Endothelial cell of umbilical vein (primary cell): ENCODE results near the gene ZNF462. TPM values are rescaled to one million over a fixed set of nuclear protein-coding genes. Genes with fewer than 3 reads are reported as not detected.

ENCODE experiments used
- BruUV-seq: library from RNA; stranded (reverse); fragments of 400-500 nt; replicated peaks from 2 replicates; lab custom pipeline; 2021; lab: Mats Ljungman, UMichigan
- CTCF ChIA-PET: fragments of 300-600, 350-600 bp; sonication (Branson Sonifier 250); formaldehyde crosslinking; loops from one replicate; lab custom pipeline; 2021; ENCODE audit warnings: antibody characterized with exemption, inconsistent platforms; lab: Charles Lee
- POLR2A ChIA-PET: fragments of 300-600, 350-600 bp; sonication (Branson Sonifier 250); formaldehyde crosslinking; loops from one replicate; lab custom pipeline; 2021; ENCODE audit warnings: antibody characterized with exemption, inconsistent platforms; lab: Charles Lee
- DNase-seq: peaks from one replicate; pipeline ENCODE4 v3.0.0-alpha.2; 2011; ENCODE audit warnings: low read depth, low spot score
- FAIRE-seq: peaks from 2 replicates; lab custom pipeline; 2011; peaks lifted over from hg19 to GRCh38; lab: Jason Lieb, UNC
- H2AFZ ChIP-seq: 2 replicates; pipeline ENCODE4 v1.6.0; 2012; ENCODE audit warnings: low read depth, low read length, control low read depth, inconsistent platforms
- H3K27ac ChIP-seq: 2 replicates; pipeline ENCODE4 v1.5.1; 2011; ENCODE audit warnings: low read depth, mild to moderate bottlenecking, control low read depth, low read length, moderate library complexity; ENCODE audit not compliant: insufficient read depth
- H3K27me3 ChIP-seq, 2 experiments: 2 replicates each; pipeline versions ENCODE4 v1.6.0 to v1.6.1; 2011; ENCODE audit warnings: low read length in 2 of 2, mixed read lengths in 1 of 2; ENCODE audit not compliant: control insufficient read depth in 2 of 2, insufficient read depth in 2 of 2
- H3K36me3 ChIP-seq, 2 experiments: 2 replicates in 1 of 2; 3 replicates in 1 of 2; pipeline ENCODE4 v1.5.1; 2011; ENCODE audit warnings: low read length in 2 of 2, mild to moderate bottlenecking in 1 of 2, moderate library complexity in 1 of 2; ENCODE audit not compliant: control insufficient read depth in 2 of 2, insufficient read depth in 2 of 2; ENCODE audit errors: extremely low read depth in 1 of 2
- H3K4me1 ChIP-seq: 3 replicates; pipeline ENCODE4 v1.5.1; 2011; ENCODE audit warnings: mild to moderate bottlenecking, low read length; ENCODE audit not compliant: control insufficient read depth, insufficient read depth; ENCODE audit errors: extremely low read depth
- H3K4me2 ChIP-seq: 2 replicates; pipeline ENCODE4 v1.6.1; 2011; ENCODE audit warnings: low read length, control low read depth, mixed read lengths; ENCODE audit not compliant: insufficient read depth
- H3K4me3 ChIP-seq, 3 experiments: fragments of 200-600 bp in 1 of 3; sonication (generic), shearing (Covaris generic) in 1 of 3; replicated peaks in 1 of 3; 2 replicates each; pipeline ENCODE4 v1.5.1; 2011 to 2016; ENCODE audit warnings: control low read depth in 3 of 3, low read length in 3 of 3, mild to moderate bottlenecking in 2 of 3, inconsistent platforms in 1 of 3, low read depth in 1 of 3, moderate library complexity in 1 of 3; ENCODE audit not compliant: insufficient read depth in 1 of 3
- H3K79me2 ChIP-seq: 2 replicates; pipeline ENCODE4 v1.6.0; 2012; ENCODE audit warnings: low read length, inconsistent platforms; ENCODE audit not compliant: control insufficient read depth, insufficient read depth
- H3K9ac ChIP-seq: replicated peaks from 2 replicates; pipeline ENCODE3; 2011; ENCODE audit warnings: low read length, control low read depth; ENCODE audit not compliant: insufficient read depth; ENCODE audit errors: extremely low read depth
- H3K9me1 ChIP-seq: replicated peaks from 3 replicates; pipeline ENCODE4 v1.6.0; 2011; ENCODE audit warnings: mild to moderate bottlenecking, low read length; ENCODE audit not compliant: control insufficient read depth, insufficient read depth; ENCODE audit errors: extremely low read depth
- H3K9me3 ChIP-seq: replicated peaks from 2 replicates; pipeline ENCODE4 v1.5.1; 2012; ENCODE audit warnings: low read length, inconsistent platforms; ENCODE audit not compliant: control insufficient read depth, insufficient read depth
- H4K20me1 ChIP-seq: replicated peaks from 2 replicates; pipeline ENCODE3; 2011; ENCODE audit warnings: mild to moderate bottlenecking, low read length; ENCODE audit not compliant: control insufficient read depth, insufficient read depth; ENCODE audit errors: extremely low read depth
- EZH2 ChIP-seq: IDR thresholded peaks from 2 replicates; pipeline ENCODE4 v1.6.1; 2012; ENCODE audit warnings: borderline replicate concordance, low read depth, mild to moderate bottlenecking, moderate library complexity, low read length, inconsistent platforms; ENCODE audit not compliant: severe bottlenecking
- FOS ChIP-seq: IDR thresholded peaks from 2 replicates; pipeline ENCODE4 v1.6.1; 2011; ENCODE audit warnings: mild to moderate bottlenecking, low read length, moderate library complexity, borderline replicate concordance; ENCODE audit not compliant: insufficient read depth
- GATA2 ChIP-seq: IDR thresholded peaks from 2 replicates; pipeline ENCODE4 v1.7.0; 2011; ENCODE audit warnings: low read depth, mild to moderate bottlenecking, moderate library complexity, mixed read lengths, low read length; ENCODE audit not compliant: insufficient read length, insufficient read depth
- JUN ChIP-seq: IDR thresholded peaks from 2 replicates; pipeline ENCODE4 v1.6.1; 2011; ENCODE audit warnings: borderline replicate concordance, low read depth; ENCODE audit not compliant: insufficient read length, insufficient read depth
- MAX ChIP-seq: IDR thresholded peaks from 2 replicates; pipeline ENCODE4 v1.6.1; 2011; ENCODE audit not compliant: insufficient read depth, insufficient read length
- MYC ChIP-seq: IDR thresholded peaks from one replicate; pipeline ENCODE4 v1.6.1; 2011; ENCODE audit warnings: mild to moderate bottlenecking, low read depth, low read length
- POLR2A ChIP-seq: IDR thresholded peaks from 2 replicates; pipeline ENCODE4 v1.6.1; 2012; ENCODE audit warnings: low read depth, mild to moderate bottlenecking, control low read depth, low read length
- POLR2AphosphoS5 ChIP-seq: IDR thresholded peaks from 2 replicates; pipeline ENCODE4 v1.6.1; 2012; ENCODE audit warnings: low read depth, mild to moderate bottlenecking, control low read depth, low read length, moderate library complexity; ENCODE audit not compliant: insufficient read depth
- dilution Hi-C: fragments of 300-500 bp; cut with MboI; formaldehyde crosslinking; loops from one replicate; pipeline ENCODE4 v1.15.0; 2019; ENCODE audit warnings: low sequenced_read_pairs; ENCODE audit not compliant: extremely low pct_ligation_motif_present
- intact Hi-C: fragments of 100-400 bp; cut with micrococcal nuclease; formaldehyde crosslinking; loops from one replicate; pipeline ENCODE4 v1.10.0; 2022
- polyA plus RNA-seq, 4 experiments: library from polyadenylated mRNA; depleted of rRNA in 3 of 4; stranded (reverse) in 3 of 4; unstranded in 1 of 4; fragments of >200 nt; gene quantifications; 2 replicates each; pipeline versions ENCODE4 v1.2.1 to v1.2.3, GENCODE V29; 2011 to 2012; ENCODE audit warnings: missing spikeins in 1 of 4
- total RNA-seq: library from RNA; stranded (reverse); gene quantifications from 2 replicates; pipeline ENCODE4 v1.2.3, GENCODE V29; 2021
- TF ChIP-seq, protein P1 (sequence below), 2 donors: IDR thresholded peaks; 1 replicate in 1 of 2; 2 replicates in 1 of 2; pipeline ENCODE4 v1.5.1; 2011; ENCODE audit warnings: low read length in 2 of 2, mild to moderate bottlenecking in 2 of 2, moderate library complexity in 2 of 2, control low read depth in 1 of 2, inconsistent platforms in 1 of 2, low read depth in 1 of 2; ENCODE audit not compliant: insufficient read depth in 1 of 2; ENCODE audit errors: extremely low read depth in 1 of 2

The ZNF462 gene
- total and polyA plus RNA-seq, 2 donors (not counting 3 experiments of a cell fraction or from before 2014, with no cell fraction given) = 6.2 to 24.7 TPM

GRCh38 chr9:106918825-106919509 is 56.0 kb downstream of the ZNF462 start:
- Histone ChIP-seq H3K4me3 (no peak overlapping the region), H3K4me1 (peaks cover 33% of the 10 kb centered on the region), H3K27me3 (no peaks in the 10 kb centered on the region), H3K27ac (no peak overlapping the region), H2AFZ (no peak overlapping the region), H3K9ac (no peak overlapping the region), H3K4me2 (no peak overlapping the region), H3K9me1 (no peaks in the 10 kb centered on the region), H3K9me3 (no peaks in the 10 kb centered on the region), H3K79me2 (no peaks in the 10 kb centered on the region), H4K20me1 (no peaks in the 10 kb centered on the region), H3K36me3 (no peaks in the 10 kb centered on the region)
- dilution Hi-C loops = no loop called here
- no TSS peak for BruUV-seq
- no peak for DNase-seq
- peak; percentile 26 for FAIRE-seq
- no peak for TF ChIP-seq EZH2
- TF ChIP-seq POLR2A = no peak
- no peak for TF ChIP-seq FOS
- TF ChIP-seq GATA2 = no peak
- no peak for TF ChIP-seq MAX
- no peak for TF ChIP-seq JUN
- TF ChIP-seq MYC = no peak
- TF ChIP-seq POLR2AphosphoS5 = no peak
- TF ChIP-seq, protein P1, sequence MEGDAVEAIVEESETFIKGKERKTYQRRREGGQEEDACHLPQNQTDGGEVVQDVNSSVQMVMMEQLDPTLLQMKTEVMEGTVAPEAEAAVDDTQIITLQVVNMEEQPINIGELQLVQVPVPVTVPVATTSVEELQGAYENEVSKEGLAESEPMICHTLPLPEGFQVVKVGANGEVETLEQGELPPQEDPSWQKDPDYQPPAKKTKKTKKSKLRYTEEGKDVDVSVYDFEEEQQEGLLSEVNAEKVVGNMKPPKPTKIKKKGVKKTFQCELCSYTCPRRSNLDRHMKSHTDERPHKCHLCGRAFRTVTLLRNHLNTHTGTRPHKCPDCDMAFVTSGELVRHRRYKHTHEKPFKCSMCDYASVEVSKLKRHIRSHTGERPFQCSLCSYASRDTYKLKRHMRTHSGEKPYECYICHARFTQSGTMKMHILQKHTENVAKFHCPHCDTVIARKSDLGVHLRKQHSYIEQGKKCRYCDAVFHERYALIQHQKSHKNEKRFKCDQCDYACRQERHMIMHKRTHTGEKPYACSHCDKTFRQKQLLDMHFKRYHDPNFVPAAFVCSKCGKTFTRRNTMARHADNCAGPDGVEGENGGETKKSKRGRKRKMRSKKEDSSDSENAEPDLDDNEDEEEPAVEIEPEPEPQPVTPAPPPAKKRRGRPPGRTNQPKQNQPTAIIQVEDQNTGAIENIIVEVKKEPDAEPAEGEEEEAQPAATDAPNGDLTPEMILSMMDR (IDR thresholded peaks at IDR 0.05; ENCODE audit: extremely low read depth in 1 of 2, insufficient read depth in 1 of 2, low read depth in 1 of 2, low read length in 2 of 2) = no peak
- POLR2A ChIA-PET = no interaction called here
- intact Hi-C loops = no loop called here
- CTCF ChIA-PET = no interaction called here
